ENCODE results near the gene PRR5L. TPM values are rescaled to one million over a fixed set of nuclear protein-coding genes. Genes with fewer than 3 reads are reported as not detected.

The PRR5L gene
- total and polyA plus RNA-seq, 9 donors: 5.9 to 56.3 (median 22.1) TPM

GRCh38 chr11:36462321-36462720 is 166.2 kb downstream of the PRR5L start:
- intact Hi-C loops (cut with DNase I): loop anchor here in 1 of 4 donors (10.0 kb wide), 1 partner anchor 158 kb away; no protein-coding TSS in a partner anchor
- Histone ChIP-seq H3K27me3 (no peaks in the 10 kb centered on the region), H3K9me3 (no peaks in the 10 kb centered on the region), H3K36me3 (no peaks in the 10 kb centered on the region), H3K4me1 (ENCODE audit: insufficient read depth) (no peaks in the 10 kb centered on the region), H3K4me3 (no peak overlapping the region), H3K27ac (no peak overlapping the region)
- DNase-seq: no peak
- WGBS, 3 donors: 94 to 97% (median 95%) methylated on average over 15 of the region's 15 CpGs
- TF ChIP-seq EP300 (IDR thresholded peaks at IDR 0.05): no peak
- TF ChIP-seq POLR2A (IDR thresholded peaks at IDR 0.05): no peak
- no peak for TF ChIP-seq CTCF (IDR thresholded peaks at IDR 0.05)

DNA sequence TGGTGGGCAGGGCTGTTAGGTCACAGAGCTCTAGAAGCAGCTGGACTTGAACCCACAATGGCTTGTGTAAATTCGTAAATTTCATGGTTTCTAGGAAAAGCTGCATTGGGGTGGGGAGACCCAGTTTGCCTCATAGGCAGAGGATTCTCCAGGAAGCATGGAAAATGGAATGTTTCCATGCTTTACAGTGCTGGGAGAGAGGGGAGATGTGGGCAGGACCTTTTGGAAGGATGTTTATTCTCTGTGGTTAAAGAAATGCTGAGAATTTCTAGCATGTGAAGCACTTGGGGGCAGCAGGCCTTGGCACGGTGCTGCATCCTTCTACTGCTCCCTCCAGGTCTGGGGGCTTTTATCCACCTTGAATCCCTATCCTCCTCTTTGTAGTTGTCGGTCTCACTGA is 167.7 kb downstream of the PRR5L start:
- 13 to 43% (median 26%) methylated on average over 3 of the region's 3 CpGs for WGBS, 3 donors
- no peaks in the 10 kb centered on the region for H3K9me3 ChIP-seq
- H3K4me1 ChIP-seq (ENCODE audit: insufficient read depth): no peaks in the 10 kb centered on the region
- no peak for DNase-seq
- no peak overlapping the region for H3K27ac ChIP-seq
- H3K4me3 ChIP-seq: no peak overlapping the region
- TF ChIP-seq CTCF (IDR thresholded peaks at IDR 0.05): no peak
- TF ChIP-seq POLR2A (IDR thresholded peaks at IDR 0.05): no peak
- no peak for TF ChIP-seq EP300 (IDR thresholded peaks at IDR 0.05)
- no peaks in the 10 kb centered on the region for H3K27me3 ChIP-seq
- intact Hi-C loops (cut with DNase I): loop anchor here in 1 of 4 donors (10.0 kb wide), 1 partner anchor 159 kb away; no protein-coding TSS in a partner anchor
- no peaks in the 10 kb centered on the region for H3K36me3 ChIP-seq

GRCh38 chr11:36464720-36465119 is 168.6 kb downstream of the PRR5L start:
- no peaks in the 10 kb centered on the region for H3K4me1 ChIP-seq (ENCODE audit: insufficient read depth)
- H3K4me3 ChIP-seq: no peak overlapping the region
- TF ChIP-seq EP300 (IDR thresholded peaks at IDR 0.05): no peak
- no peak for TF ChIP-seq CTCF (IDR thresholded peaks at IDR 0.05)
- TF ChIP-seq POLR2A (IDR thresholded peaks at IDR 0.05): no peak
- H3K27ac ChIP-seq: no peak overlapping the region
- no peaks in the 10 kb centered on the region for H3K9me3 ChIP-seq
- H3K27me3 ChIP-seq: no peaks in the 10 kb centered on the region
- intact Hi-C loops (cut with DNase I): loop anchor here in 1 of 4 donors (10.0 kb wide), 1 partner anchor 160 kb away; no protein-coding TSS in a partner anchor
- WGBS, 3 donors: 82 to 97% (median 96%) methylated on average over 3 of the region's 3 CpGs
- H3K36me3 ChIP-seq: no peaks in the 10 kb centered on the region
- DNase-seq: no peak

DNA sequence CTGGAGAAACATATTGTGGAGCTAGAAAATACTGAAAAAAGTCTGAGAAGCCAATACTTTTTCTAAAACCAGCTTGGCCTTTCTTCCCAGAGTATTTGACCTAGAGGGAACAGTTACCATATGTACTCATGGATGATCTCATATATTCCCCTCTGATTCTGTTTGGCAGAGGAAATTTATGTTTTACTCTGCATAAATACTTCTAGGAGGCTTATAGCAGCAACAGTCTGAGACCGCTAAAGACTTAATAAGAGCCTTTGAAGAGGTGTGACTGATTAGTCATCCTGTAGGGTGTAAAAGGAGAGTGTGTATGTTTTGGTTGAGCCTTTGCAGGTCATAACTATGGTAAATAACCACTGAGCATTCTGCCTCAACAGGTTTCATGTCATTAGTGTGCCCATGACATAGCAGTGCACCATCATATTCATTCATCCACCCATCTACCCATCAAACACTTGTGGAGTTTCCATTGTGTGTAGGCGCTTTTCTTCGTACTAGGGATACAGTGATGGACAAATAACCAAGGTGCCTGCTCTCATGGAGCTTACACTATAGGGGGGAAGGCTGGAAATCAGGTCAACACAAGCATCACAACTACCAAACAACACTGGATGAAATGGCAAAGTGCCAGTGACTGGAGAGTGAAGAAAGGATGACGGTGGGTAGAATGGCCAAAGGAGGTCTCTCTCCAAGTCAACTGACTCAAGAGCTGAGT is 169.5 kb downstream of the PRR5L start:
- H3K4me3 ChIP-seq: no peak overlapping the region
- H3K36me3 ChIP-seq: no peaks in the 10 kb centered on the region
- H3K4me1 ChIP-seq (ENCODE audit: insufficient read depth): no peaks in the 10 kb centered on the region
- no peak overlapping the region for H3K27ac ChIP-seq
- DNase-seq: no peak
- TF ChIP-seq CTCF (IDR thresholded peaks at IDR 0.05): no peak
- TF ChIP-seq EP300 (IDR thresholded peaks at IDR 0.05): no peak
- no peak for TF ChIP-seq POLR2A (IDR thresholded peaks at IDR 0.05)
- H3K27me3 ChIP-seq: no peaks in the 10 kb centered on the region
- intact Hi-C loops (cut with DNase I): loop anchor here in 1 of 4 donors (10.0 kb wide), 1 partner anchor 161 kb away; no protein-coding TSS in a partner anchor
- H3K9me3 ChIP-seq: no peaks in the 10 kb centered on the region
- WGBS, 3 donors: 96 to 99% (median 96%) methylated on average over 4 of the region's 4 CpGs

All from ovary (tissue), 9 donors.